A549 (cell line): Measurements from ENCODE around the gene NIPAL3.

Source experiments
- CBX8 ChIP-seq: fragments of 200-600 bp; sonication (generic); IDR thresholded peaks from 2 replicates; pipeline ENCODE4 v1.6.1; 2016
- CHD2 ChIP-seq: fragments of 150-350 bp; IDR thresholded peaks from 2 replicates; pipeline ENCODE4 v1.6.1; 2014; ENCODE audit warnings: low read length; ENCODE audit not compliant: partially characterized antibody
- ESRRA ChIP-seq: fragments of 150-350 bp; IDR thresholded peaks from 2 replicates; pipeline ENCODE4 v1.6.1; 2014; ENCODE audit warnings: mild to moderate bottlenecking, low read length, borderline replicate concordance
- HDAC2 ChIP-seq: fragments of 200-600 bp; sonication (generic); IDR thresholded peaks from 2 replicates; pipeline ENCODE4 v1.6.1; 2016
- JUNB ChIP-seq: fragments of >200 bp; sonication (Bioruptor Twin); formaldehyde crosslinking; IDR thresholded peaks from 2 replicates; pipeline ENCODE4 v1.6.1; 2016
- MAFK ChIP-seq: fragments of 450-650 bp; IDR thresholded peaks from 2 replicates; pipeline ENCODE4 v1.6.1; 2014; ENCODE audit not compliant: partially characterized antibody
- NR3C1 ChIP-seq: fragments of >200 bp; sonication (Bioruptor Twin); formaldehyde crosslinking; IDR thresholded peaks from 3 replicates; pipeline ENCODE4 v1.6.1; 2017
- RARB ChIP-seq: fragments of 250-450 bp; sonication (Bioruptor Pico); IDR thresholded peaks from 2 replicates; pipeline ENCODE4 v1.8.0; 2021; ENCODE audit warnings: mild to moderate bottlenecking, moderate library complexity
- RCOR1 ChIP-seq: fragments of 150-350 bp; IDR thresholded peaks from 2 replicates; pipeline ENCODE4 v1.6.1; 2014; ENCODE audit warnings: antibody characterized with exemption, low read length, low read depth
- SMC3 ChIP-seq: fragments of >200 bp; sonication (Bioruptor Twin); formaldehyde crosslinking; IDR thresholded peaks from 3 replicates; pipeline ENCODE4 v1.6.1; 2018; ENCODE audit warnings: inconsistent platforms
- ZNF302 ChIP-seq: fragments of 250-450 bp; sonication (Bioruptor Pico); IDR thresholded peaks from 2 replicates; pipeline ENCODE4 v1.9.0; 2021; ENCODE audit warnings: inconsistent platforms, mild to moderate bottlenecking, moderate library complexity
- TF ChIP-seq, protein P1 (sequence below): fragments of >200 bp; sonication (Bioruptor Twin); formaldehyde crosslinking; IDR thresholded peaks from 3 replicates; pipeline ENCODE4 v1.5.1; 2016
- TF ChIP-seq, protein P2 (sequence below): fragments of 200-600 bp; sonication (generic); IDR thresholded peaks from 2 replicates; pipeline ENCODE4 v1.6.1; 2016; ENCODE audit warnings: antibody characterized with exemption, mild to moderate bottlenecking, moderate library complexity

- no peak for TF ChIP-seq NR3C1
- TF ChIP-seq, protein P1, sequence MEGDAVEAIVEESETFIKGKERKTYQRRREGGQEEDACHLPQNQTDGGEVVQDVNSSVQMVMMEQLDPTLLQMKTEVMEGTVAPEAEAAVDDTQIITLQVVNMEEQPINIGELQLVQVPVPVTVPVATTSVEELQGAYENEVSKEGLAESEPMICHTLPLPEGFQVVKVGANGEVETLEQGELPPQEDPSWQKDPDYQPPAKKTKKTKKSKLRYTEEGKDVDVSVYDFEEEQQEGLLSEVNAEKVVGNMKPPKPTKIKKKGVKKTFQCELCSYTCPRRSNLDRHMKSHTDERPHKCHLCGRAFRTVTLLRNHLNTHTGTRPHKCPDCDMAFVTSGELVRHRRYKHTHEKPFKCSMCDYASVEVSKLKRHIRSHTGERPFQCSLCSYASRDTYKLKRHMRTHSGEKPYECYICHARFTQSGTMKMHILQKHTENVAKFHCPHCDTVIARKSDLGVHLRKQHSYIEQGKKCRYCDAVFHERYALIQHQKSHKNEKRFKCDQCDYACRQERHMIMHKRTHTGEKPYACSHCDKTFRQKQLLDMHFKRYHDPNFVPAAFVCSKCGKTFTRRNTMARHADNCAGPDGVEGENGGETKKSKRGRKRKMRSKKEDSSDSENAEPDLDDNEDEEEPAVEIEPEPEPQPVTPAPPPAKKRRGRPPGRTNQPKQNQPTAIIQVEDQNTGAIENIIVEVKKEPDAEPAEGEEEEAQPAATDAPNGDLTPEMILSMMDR, result no peak
- no peak for TF ChIP-seq SMC3
- TF ChIP-seq ZNF302 (CRISPR knock-in tag), result no peak
- no peak for TF ChIP-seq HDAC2
- no peak for TF ChIP-seq RARB
- no peak for TF ChIP-seq JUNB
- no peak for TF ChIP-seq CBX8
- TF ChIP-seq MAFK, result no peak
- no peak for TF ChIP-seq CHD2
- no peak for TF ChIP-seq RCOR1
- TF ChIP-seq ESRRA, result no peak
- TF ChIP-seq, protein P2, sequence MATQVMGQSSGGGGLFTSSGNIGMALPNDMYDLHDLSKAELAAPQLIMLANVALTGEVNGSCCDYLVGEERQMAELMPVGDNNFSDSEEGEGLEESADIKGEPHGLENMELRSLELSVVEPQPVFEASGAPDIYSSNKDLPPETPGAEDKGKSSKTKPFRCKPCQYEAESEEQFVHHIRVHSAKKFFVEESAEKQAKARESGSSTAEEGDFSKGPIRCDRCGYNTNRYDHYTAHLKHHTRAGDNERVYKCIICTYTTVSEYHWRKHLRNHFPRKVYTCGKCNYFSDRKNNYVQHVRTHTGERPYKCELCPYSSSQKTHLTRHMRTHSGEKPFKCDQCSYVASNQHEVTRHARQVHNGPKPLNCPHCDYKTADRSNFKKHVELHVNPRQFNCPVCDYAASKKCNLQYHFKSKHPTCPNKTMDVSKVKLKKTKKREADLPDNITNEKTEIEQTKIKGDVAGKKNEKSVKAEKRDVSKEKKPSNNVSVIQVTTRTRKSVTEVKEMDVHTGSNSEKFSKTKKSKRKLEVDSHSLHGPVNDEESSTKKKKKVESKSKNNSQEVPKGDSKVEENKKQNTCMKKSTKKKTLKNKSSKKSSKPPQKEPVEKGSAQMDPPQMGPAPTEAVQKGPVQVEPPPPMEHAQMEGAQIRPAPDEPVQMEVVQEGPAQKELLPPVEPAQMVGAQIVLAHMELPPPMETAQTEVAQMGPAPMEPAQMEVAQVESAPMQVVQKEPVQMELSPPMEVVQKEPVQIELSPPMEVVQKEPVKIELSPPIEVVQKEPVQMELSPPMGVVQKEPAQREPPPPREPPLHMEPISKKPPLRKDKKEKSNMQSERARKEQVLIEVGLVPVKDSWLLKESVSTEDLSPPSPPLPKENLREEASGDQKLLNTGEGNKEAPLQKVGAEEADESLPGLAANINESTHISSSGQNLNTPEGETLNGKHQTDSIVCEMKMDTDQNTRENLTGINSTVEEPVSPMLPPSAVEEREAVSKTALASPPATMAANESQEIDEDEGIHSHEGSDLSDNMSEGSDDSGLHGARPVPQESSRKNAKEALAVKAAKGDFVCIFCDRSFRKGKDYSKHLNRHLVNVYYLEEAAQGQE, result no peak
Measured at GRCh38 chr1:24424990-24425389, 9.4 kb downstream of the NIPAL3 start.
